HG03060 (cell line): ENCODE measurements around the gene TCF3.
A peak's percentile ranks its signal among the peaks of the same experiment; 100 is the strongest.
"Not testable (repeated sequence)": the region's sequence is repeated elsewhere in the genome, so short reads cannot be mapped to it uniquely, and the experiment has no call there.

Source experiments
- ATAC-seq: cut with Tn5 transposase; IDR thresholded peaks from one replicate; pipeline ENCODE4 v1.9.1; 2021; ENCODE audit warnings: low read depth, moderate number of reproducible peaks; ENCODE audit not compliant: unreplicated experiment

Gene TCF3

DNA sequence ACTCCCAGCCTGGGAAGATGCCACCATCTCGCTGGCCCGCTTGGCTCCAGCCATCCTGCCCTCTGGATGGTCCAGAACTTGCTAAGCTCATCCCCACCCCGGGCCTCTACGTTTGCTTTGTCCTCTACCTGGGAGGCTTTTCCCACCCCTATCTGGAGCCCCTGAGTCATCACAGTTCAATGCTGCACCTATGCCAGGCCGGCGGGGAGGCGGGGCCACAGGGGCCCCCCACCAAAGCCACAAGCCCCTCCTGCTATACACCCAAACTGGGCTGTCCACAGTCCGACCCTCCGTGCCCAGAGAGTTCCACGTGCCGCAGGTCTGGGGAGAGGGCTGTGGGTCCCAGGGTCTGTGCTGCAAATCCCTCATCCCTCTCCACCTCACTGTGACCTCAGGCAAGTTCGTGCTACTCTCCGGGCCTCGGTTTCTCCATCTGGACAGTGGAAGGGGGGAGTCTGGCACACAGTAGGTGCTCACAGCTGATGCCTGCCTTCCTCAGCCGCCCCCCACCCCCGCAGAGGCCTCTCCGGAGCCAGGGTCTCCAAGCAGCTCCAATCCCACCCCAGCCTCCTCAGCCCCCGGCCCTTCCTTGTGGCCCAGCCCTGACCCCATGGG lies 1.9 kb upstream of the TCF3 start:
- ATAC-seq, result no peak

DNA sequence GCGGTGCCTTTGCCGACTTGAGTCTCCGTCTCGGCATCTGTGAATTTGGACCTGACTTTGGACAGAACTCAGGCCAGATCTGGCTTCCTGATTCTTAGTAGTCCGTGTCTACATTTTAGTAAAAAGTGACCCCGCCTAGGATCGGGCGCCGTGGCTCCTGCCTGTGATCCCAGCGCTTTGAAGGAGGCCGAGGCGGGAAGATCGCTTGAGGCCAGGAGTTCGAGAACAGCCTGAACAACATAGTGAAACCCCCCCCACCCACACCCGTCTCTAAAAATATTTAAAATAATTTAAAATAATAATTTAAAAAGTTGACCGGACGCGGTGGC lies 849 bp upstream of the TCF3 start:
- peak; percentile 2 for ATAC-seq

DNA sequence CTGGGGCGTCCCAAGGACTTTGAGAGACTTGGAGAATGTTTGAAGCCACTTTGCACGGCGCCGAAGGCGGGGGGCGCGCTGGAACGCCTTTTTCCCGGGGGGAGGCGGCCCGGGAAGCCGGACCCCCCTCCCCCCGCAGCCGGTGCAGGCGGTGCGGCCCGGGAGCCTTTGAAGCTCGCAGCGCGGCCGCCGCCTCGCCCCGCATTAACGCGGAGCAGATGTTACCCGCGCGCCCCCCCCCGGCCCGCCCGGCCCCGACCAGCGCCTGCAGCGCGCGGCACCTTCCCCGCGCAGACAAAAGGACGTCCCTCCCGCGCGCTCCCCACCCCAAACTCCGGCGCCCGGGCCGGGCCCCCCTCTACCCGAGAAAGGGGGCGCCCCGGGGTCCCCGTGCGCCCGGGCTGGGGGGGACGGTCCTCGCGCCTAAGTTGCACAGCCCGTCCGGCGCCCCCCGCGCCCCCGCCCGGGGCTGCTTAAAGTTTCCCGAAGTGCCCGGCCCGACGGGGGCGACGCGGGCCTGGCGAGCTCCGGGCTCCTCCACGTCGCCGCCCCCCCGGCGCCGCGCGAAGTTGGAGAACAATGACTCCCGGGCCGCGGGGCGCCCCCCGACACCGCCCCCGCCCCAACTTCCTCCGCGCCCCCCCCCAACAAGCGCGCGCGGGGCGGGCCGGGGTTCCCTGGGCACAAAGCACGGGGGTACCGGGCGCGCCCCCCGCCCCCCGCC lies 685 bp downstream of the TCF3 start:
- ATAC-seq, result no peak

DNA sequence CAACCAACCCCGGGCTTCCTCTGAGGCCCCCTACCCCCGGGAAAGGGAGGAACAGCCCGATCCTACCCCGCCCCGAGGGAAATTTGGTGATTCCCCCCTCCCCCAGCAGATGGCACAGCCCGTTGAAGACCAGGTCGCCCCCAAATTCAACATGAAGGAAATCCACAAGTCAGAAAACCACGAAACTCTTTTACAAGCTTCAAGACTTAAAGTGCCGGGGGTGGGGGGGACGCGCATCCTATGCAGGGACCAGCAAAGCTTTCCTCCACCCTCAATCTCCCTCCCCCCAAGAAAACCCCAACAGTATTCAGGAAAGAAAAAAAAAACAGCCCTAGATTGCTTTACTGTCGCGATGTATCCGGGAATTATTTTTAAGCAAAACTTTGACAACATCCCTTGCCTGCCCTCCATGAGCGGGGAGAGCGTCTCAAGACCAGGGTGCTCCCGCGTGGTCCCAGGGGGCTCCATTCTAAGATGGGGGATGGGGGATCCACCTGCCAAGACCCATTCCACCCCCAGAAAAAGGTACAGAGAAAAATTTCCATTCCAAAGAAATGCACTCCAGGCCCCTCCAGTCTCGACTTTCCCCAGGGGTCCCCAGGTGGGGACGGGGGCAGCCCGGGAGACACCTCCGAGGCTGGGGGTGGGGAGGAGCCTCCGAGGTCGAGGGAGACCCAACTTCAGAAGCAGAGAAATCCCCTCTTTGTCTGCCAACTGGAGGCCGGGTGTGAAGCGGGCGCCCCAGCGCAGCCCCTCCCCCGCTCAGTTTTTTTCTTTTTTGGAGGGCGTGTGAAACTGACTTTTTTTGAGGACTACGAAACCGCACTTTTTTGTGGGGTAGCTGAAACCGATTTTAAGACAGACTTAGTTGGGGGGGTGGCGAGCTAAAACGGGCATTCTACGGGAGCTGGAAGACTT lies 1.5 kb downstream of the TCF3 start:
- ATAC-seq, result no peak

DNA sequence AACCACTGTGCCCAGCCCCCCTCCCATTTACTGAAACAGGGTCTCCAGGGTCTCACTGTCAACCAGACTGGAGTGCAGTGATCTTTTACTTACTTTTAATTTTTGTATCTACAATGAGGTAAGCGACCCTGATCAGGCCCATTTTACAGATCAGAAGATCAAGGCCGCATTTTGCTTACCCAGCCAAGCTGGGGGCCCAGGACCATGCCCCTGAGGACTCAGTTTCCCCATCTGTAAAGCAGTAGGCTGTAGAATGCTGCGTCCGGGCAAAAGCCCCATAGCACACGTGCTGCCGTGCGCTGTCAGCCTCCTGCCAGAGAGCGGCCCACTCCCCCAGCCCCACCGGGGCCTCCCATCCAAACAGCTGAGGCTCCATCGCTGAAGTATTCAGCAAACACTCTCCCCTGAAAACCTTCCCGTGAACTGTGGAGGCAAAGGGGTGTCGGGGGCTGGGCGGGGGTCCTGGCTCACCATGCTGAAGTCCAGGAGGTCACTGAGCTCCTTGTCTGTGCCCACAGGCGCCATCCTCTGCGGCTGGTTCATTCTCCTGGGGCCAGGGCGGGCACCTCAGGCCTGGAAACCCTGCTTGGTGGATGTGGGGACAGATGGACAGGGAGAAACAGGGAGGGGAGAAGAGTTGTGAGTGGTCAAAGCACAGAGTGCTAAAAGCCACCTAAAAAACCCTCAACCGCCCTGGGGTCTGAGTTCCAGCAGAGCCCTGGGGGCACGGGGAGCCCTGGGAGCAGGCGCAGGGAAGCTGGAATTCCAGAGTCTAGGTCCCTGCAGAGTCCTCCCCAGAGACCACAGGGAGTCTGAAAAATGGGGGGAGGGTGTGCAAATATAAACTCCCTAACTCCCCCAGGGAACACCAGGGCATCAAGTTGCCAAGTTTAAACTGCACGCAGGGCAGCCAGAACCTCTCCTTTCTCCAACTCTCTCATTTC lies 2.4 kb downstream of the TCF3 start:
- ATAC-seq, result no peak

DNA sequence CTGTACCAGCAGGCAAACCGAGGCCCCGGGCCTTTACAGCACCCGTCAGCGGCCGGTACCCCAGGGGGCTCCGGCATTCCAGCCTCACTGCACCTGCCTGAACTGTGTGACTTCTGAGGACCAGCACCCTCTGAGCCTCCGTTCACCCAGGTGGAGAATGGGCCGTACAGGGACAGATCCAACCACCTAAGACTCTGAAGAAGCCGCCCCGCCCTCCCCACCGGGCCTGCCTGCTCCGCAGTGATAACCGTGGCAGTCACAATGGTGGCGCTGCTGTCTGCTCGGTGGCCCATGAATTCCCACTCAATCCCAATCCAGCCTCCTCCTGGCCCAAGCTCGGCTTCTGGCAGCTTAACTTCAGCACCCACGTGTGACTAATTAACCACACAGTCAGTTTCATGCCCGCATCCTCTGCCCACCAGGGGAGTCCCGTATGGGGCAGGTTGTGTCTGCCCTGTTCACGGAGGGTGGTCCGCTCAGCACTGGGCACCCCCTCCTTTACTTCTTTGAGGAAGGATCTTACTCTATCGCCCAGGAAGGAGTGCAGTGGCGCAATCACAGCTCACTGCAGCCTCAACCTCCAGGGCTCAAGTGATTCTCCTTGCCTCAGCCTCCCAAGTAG lies 3.4 kb downstream of the TCF3 start:
- ATAC-seq, result no peak

DNA sequence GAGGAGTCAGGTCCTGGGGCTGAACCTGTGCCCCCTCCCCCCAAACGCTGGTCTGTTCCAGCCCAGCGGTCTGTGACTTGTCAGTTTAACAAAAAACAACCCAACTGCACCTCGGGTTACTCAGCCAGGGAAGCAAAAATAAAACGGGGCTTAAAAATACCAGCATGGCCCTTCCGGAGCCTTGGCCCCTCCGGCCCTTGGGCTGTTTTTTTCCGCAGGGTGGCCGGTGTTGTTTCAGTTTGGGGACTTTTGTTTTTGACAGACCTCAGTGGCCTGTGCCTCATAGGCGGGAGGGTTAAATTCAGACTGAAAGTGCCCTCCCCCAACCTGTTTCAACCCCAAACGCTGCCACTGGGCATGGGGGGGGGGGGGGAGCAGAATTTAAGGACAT lies 4.0 kb downstream of the TCF3 start:
- no peak for ATAC-seq

DNA sequence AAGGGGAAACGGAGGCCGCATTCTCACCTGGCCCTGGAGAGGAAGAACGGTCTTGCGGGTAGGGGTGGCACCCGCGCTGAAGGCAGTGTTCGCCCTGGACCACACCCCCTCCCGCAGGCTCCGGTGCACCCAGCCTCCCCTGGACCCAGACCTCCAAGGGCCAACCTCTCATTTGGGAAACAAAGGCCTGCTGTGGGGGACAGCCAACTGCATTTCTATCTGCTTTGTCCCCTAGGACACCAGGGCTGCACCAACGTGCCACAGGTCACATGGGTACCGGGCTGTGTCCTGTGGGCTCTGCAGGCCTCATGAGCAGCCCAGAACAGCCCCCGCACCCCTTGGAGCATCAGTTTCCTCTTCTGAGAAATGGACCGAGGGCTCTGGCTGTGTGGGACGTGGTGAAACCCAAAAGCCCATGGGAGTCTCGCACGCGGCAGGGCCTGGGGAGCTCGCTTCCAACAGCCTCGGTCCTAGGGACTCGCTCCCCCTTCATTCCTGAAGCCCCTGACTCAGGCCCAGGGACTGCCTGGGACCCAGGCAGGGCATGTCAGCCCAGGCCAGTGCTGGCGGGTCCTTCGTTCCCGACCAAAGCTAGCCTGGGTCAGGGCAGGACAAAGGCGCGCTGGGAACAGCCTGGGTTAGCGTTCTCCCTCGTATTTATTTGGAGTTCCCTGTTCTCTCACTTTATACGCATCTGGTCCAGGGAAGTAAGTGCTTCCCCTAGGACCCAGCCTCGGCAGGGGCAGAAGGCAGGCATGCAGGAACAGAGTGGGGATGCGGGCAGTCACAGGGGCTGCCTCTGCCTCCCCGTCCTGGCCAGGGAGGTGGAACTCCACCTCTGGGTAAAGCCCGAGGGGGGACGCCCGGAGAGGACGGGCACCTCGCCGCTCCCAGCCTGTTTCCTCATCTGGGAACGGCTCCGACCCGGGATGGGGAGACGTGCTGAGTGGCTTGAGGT lies 4.6 kb downstream of the TCF3 start:
- no peak for ATAC-seq

DNA sequence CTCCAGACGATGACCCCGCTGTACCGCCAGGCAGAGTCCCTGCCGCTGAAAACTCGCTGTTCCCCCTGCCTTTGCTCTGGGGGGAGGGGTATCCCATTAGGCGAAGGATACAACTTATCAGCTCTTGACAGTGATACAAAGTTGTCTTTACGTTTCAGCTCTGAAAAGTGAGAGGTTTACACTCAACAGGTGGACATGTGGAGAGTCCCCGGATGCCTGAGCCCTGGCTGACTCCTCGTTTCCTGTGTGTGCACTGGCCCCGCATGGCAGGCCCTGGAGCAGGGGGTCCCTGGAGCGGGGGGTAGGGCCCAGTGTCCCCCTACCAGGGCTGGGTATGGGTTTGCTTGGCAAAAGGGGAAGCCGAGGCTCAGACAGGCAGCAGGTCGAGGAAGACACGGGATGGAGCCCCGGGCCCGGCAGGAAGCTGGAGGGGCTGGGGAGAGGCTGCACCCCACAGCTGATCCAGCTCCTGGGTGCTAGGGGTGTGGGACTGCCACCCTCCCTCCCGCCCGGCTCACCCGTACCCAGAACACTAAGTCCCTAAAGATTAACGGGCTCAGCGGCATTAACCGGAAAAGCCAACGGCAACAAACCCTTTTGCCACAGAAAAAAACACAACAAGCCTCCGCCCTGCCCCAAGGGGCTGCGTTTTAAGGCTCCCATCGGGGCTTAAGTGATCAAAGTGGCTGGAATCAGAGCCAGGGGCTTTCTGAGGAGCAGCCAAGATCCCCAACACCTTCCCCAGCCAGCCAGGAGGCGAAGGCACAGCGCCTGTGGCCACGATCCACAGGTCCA lies 5.6 kb downstream of the TCF3 start:
- ATAC-seq, result no peak

DNA sequence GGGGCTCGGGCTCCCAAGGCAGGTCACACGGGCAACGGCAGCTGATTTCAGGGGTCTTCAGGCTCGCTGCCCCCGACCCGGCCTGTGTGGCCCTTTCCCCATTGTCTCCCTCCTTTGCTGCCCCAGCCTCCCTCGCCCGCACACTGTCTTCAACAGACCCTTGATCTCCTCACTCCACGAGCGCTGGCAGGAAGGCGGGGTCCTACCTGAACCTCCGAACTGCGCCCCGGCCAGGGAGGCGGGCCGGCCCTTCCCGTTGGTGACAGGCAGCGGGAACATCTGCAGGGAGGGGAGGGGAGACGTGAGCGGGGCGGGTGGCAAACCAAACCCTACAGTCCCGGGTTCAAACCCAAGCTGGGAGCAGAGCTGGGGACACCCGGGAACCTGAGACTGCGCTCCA lies 6.3 kb downstream of the TCF3 start:
- ATAC-seq, result no peak

DNA sequence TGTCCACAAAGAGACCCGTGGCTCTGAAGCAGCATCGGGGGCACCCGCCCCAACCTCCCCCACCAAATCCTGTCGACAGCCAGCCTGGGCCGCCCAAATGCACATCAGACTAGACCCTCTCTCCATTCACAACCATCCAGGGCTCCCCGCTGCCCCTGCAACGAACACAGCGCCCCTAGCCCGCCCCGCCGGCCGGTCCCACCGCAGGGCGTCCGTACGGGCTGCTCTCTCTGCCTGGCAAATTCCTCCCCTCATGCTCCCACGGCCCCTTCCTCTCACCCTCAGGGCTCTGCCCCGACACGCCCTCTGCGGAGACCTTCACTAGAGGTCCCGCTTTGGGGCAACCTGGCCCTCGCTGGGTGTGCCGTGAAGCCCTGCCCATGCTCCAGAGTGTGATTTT lies 7.1 kb downstream of the TCF3 start:
- ATAC-seq, result no peak

DNA sequence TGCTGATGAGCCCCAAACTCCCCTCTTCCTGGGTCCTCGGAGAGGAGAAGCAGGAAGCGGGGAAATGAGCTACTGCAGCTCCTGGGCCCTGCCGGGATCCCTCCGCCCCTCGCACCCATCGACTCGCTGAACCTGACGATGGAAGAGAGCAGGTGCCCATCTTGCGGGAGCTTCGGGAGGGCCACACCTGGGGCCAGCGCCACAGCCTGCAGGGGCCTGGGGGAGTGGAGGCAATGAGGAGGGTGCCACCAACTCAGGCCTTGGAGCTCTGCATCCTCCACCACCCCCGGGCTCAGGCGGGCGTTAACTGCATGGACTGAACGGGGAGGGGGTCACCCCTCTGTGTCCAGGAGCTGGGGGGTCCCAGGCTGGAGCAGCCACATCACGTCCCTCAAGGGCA lies 8.3 kb downstream of the TCF3 start:
- ATAC-seq, result no peak

DNA sequence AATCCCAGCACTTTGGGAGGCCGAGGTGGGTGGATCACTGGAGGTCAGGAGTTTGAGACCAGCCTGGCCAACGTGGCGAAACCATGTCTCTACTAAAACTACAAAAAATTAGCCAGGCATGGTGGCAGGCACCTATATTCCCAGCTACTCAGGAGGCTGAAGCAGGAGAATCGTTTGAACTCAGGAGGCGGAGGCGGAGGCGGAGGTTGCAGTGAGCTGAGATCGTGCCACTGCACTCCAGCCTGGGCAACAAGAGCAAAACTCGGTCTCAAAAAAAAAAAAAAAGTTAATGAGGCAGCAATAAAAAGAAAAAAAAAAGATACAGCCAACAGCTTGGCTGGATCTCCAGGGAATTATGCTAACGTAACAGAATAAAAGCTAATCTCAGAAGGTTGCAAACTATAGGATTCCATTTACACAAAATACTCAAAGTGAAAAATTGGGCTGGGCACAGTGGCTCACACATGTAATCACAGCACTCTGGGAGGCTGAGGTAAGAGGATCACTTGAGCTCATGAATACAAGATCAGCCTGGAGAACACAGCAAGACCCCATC lies 11.4 kb downstream of the TCF3 start:
- not testable (repeated sequence) for ATAC-seq

DNA sequence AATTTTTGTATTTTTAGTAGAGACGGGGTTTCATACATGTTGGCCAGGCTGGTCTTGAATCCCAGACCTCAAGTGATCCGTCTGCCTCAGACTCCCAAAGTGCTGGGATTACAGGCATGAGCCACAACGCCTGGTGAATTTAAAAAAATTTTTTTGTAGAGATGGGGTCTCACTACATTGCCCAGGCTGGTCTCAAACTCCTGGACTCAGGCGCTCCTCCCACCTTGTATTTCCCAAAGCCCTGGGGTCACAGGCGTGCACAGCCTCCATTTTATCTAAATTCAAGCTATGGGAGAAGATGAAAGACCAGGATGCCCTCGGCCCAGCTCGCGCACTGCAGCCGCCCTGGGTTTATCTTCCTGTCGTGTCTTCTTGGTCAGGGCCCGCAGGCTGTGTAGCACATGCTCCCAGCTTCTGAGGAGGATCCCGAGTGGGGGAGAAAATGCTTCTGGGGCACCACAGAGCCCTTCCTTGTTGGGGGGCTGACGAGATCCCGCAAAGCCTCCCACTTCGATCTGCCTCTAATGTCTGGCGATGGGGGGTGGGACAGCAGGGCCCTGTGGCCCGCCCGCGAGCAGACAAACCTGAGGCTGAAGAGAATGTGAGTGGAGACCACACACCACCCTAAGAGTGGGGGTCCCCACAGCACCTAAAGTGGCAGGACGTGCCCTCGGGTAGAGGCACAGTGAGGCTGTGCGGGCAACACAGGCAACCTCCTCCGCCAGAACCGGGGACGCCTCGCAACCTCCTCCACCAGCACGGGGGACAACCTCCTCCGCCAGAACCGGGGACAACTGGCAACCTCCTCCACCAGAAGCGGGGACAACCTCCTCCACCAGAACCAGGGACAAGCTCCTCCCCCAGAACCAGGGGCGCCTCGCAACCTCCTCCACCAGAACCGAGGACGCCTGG lies 15.8 kb downstream of the TCF3 start:
- ATAC-seq, result no peak

DNA sequence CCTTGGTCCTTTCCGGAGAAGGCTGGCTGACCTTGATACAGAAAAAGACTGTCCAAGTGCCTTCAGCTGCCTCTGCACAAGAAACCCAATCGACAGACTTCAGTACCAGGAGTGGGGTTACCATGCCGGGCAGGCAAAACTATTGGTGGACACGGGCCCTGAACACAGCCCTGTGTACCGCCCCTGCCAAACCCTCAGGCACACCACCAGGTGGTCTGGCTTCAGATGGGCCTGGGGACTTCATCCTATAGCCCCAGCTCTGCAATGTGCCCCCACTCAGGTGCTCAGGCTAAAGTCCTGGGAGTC lies 17.5 kb downstream of the TCF3 start:
- ATAC-seq, result no peak

DNA sequence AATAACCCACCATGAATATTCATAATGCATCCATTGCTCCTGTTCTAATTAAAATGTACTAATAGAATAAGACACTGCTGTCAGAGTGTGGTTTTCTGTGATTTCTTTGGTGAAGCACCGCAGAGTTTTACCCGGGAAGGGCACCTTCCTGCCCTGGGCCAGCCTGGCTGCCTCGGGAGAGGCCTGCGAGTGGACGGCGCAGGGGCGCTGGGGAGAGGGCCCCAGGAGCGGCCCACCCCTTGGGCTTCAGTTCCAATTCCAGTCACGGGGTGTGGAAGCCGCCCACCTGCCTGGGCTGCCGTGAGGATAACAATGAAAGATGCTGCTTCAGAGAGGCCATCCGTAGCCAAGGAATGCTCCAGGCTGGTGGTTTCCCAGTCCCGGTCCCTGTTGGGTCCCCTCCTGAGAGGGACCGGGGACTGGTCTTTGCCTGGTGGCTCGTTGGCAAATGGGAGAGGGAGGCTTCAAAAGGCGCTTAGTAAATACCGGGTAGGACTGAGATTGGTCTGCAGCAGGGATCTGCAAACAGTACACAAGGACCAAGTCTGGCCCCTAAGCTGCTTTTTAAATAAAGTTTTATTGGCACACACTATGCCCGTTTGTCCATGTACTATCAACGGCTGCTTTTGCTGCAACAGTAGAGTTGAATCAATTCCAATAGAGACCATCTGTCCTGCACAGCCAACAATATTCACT lies 18.0 kb downstream of the TCF3 start:
- no peak for ATAC-seq
